Midbrain (tissue), 1 donor: ENCODE measurements around the gene TSKU.

Experiments
- DNase-seq: peaks from one replicate; lab custom pipeline; 2025; lab: John Stamatoyannopoulos, UW

TSKU gene

GRCh38 chr11:76770642-76771445, 12.3 kb upstream of the TSKU start:
- no peak for DNase-seq

- DNase-seq: no peak
Observed at GRCh38 chr11:76771446-76772099, 11.6 kb upstream of the TSKU start.

GRCh38 chr11:76772100-76772782, 10.9 kb upstream of the TSKU start:
- DNase-seq: no peak

- DNase-seq: no peak
Observed at GRCh38 chr11:76772783-76773106, 10.4 kb upstream of the TSKU start.

- no peak for DNase-seq
Observed at GRCh38 chr11:76773921-76774361, 9.2 kb upstream of the TSKU start.

- DNase-seq: no peak
Observed at GRCh38 chr11:76776472-76776871, 6.7 kb upstream of the TSKU start.

GRCh38 chr11:76777305-76777704, 5.9 kb upstream of the TSKU start:
- DNase-seq: no peak

GRCh38 chr11:76777876-76778275, 5.3 kb upstream of the TSKU start:
- no peak for DNase-seq

GRCh38 chr11:76778874-76779273, 4.3 kb upstream of the TSKU start:
- DNase-seq: no peak

- no peak for DNase-seq
Observed at GRCh38 chr11:76781046-76781801, 1.9 kb upstream of the TSKU start.

GRCh38 chr11:76781807-76782530, 1.2 kb upstream of the TSKU start:
- DNase-seq: no peak

- peak; percentile 77 for DNase-seq
Observed at GRCh38 chr11:76782531-76783293, 444 bp upstream of the TSKU start.

GRCh38 chr11:76783896-76784813, 999 bp downstream of the TSKU start:
- no peak for DNase-seq

GRCh38 chr11:76785513-76785912, 2.4 kb downstream of the TSKU start:
- no peak for DNase-seq

GRCh38 chr11:76786016-76786415, 2.9 kb downstream of the TSKU start:
- DNase-seq: no peak

GRCh38 chr11:76786441-76787014, 3.4 kb downstream of the TSKU start:
- DNase-seq: no peak

GRCh38 chr11:76787271-76787670, 4.1 kb downstream of the TSKU start:
- no peak for DNase-seq

- DNase-seq: no peak
Observed at GRCh38 chr11:76787911-76788596, 4.9 kb downstream of the TSKU start.
